D341Med (cell line): ENCODE data around the gene COP1.

ENCODE experiments used
- DNase-seq: peaks from one replicate; pipeline ENCODE4 v3.0.0; 2012; ENCODE audit warnings: low spot score

COP1 gene

GRCh38 chr1:176199707-176200106, 7.4 kb downstream of the COP1 start:
- no peak for DNase-seq

- DNase-seq, result no peak
Observed at GRCh38 chr1:176198413-176198812, 8.7 kb downstream of the COP1 start.

GRCh38 chr1:176196728-176197127, 10.4 kb downstream of the COP1 start:
- DNase-seq, result no peak

GRCh38 chr1:176195547-176195946, 11.5 kb downstream of the COP1 start:
- DNase-seq, result no peak

- DNase-seq, result no peak
Observed at GRCh38 chr1:176193663-176194062, 13.4 kb downstream of the COP1 start.

GRCh38 chr1:176193023-176193422, 14.1 kb downstream of the COP1 start:
- no peak for DNase-seq

- no peak for DNase-seq
Observed at GRCh38 chr1:176188604-176189003, 18.5 kb downstream of the COP1 start.

- no peak for DNase-seq
Observed at GRCh38 chr1:176187001-176187400, 20.1 kb downstream of the COP1 start.

GRCh38 chr1:176183618-176184017, 23.5 kb downstream of the COP1 start:
- DNase-seq, result no peak

- DNase-seq, result no peak
Observed at GRCh38 chr1:176178316-176178715, 28.8 kb downstream of the COP1 start.

- DNase-seq, result no peak
Observed at GRCh38 chr1:176177764-176178163, 29.3 kb downstream of the COP1 start.

- DNase-seq, result no peak
Observed at GRCh38 chr1:176174108-176174507, 33.0 kb downstream of the COP1 start.

GRCh38 chr1:176172215-176172614, 34.9 kb downstream of the COP1 start:
- no peak for DNase-seq

- no peak for DNase-seq
Observed at GRCh38 chr1:176167210-176167609, 39.9 kb downstream of the COP1 start.

- no peak for DNase-seq
Observed at GRCh38 chr1:176165573-176165972, 41.5 kb downstream of the COP1 start.

GRCh38 chr1:176164014-176164678, 42.9 kb downstream of the COP1 start:
- no peak for DNase-seq

- DNase-seq, result no peak
Observed at GRCh38 chr1:176159993-176160392, 47.1 kb downstream of the COP1 start.

- DNase-seq, result no peak
Observed at GRCh38 chr1:176157995-176158394, 49.1 kb downstream of the COP1 start.

- no peak for DNase-seq
Observed at GRCh38 chr1:176149939-176150807, 56.9 kb downstream of the COP1 start.

GRCh38 chr1:176144526-176144925, 62.6 kb downstream of the COP1 start:
- DNase-seq, result no peak

GRCh38 chr1:176142973-176143372, 64.1 kb downstream of the COP1 start:
- DNase-seq, result no peak

- DNase-seq, result no peak
Observed at GRCh38 chr1:176141449-176141848, 65.6 kb downstream of the COP1 start.

- no peak for DNase-seq
Observed at GRCh38 chr1:176136891-176137290, 70.2 kb downstream of the COP1 start.

GRCh38 chr1:176134666-176135065, 72.4 kb downstream of the COP1 start:
- no peak for DNase-seq
